ENCODE measurements around the gene PAPPA2. TPM values are rescaled to one million over a fixed set of nuclear protein-coding genes. Genes with fewer than 3 reads are reported as not detected.
A peak's percentile ranks its signal among the peaks of the same experiment; 100 is the strongest.

The PAPPA2 gene
- total and polyA plus RNA-seq, 12 donors = 0.06 to 1.3 (median 0.29) TPM

- TF ChIP-seq CTCF (IDR thresholded peaks at IDR 0.05) = no peak
- Histone ChIP-seq H3K9me3 (no peaks in the 10 kb centered on the region), H3K4me3 (no peak overlapping the region), H3K27me3 (peaks cover 0 to 5% (median 0%) of the 10 kb centered on the region in 7 donors), H3K4me1 (peaks cover 0 to 10% (median 0%) of the 10 kb centered on the region in 9 donors), H3K36me3 (no peaks in the 10 kb centered on the region), H3K27ac (no peak overlapping the region)
- WGBS, 2 donors = 70 to 73% methylated on average over 4 of the region's 4 CpGs
- intact Hi-C loops (cut with DNase I) = no loop called here
- ATAC-seq (peak in 7 of 8 donors; percentile 41 to 87 (median 76)), DNase-seq (peak in 1 of 2 donors; percentile 13)
These were observed 406.6 kb downstream of the PAPPA2 start for GRCh38 chr1:176869577-176869976.

GRCh38 chr1:176876966-176877515 lies 414.1 kb downstream of the PAPPA2 start:
- Histone ChIP-seq H3K4me3 (no peak overlapping the region), H3K9me3 (no peaks in the 10 kb centered on the region), H3K27ac (no peak overlapping the region), H3K4me1 (peaks cover 0 to 6% (median 0%) of the 10 kb centered on the region in 9 donors), H3K36me3 (no peaks in the 10 kb centered on the region), H3K27me3 (no peaks in the 10 kb centered on the region)
- 66 to 75% methylated on average over 4 of the region's 4 CpGs for WGBS, 2 donors
- intact Hi-C loops (cut with DNase I) = loop anchor here in 2 of 10 donors (5.0 to 10.0 kb wide), 2 partner anchors 185 to 502 kb away; no protein-coding TSS in a partner anchor
- ATAC-seq (no peak), DNase-seq (no peak)
- TF ChIP-seq CTCF (IDR thresholded peaks at IDR 0.05) = no peak

- intact Hi-C loops (cut with DNase I) = loop anchor here in 2 of 10 donors (5.0 to 10.0 kb wide), 2 partner anchors 185 to 503 kb away; no protein-coding TSS in a partner anchor
- Histone ChIP-seq H3K4me1 (peaks cover 0 to 6% (median 0%) of the 10 kb centered on the region in 9 donors), H3K4me3 (no peak overlapping the region), H3K27me3 (no peaks in the 10 kb centered on the region), H3K9me3 (no peaks in the 10 kb centered on the region), H3K36me3 (no peaks in the 10 kb centered on the region), H3K27ac (no peak overlapping the region)
- ATAC-seq = no peak
- TF ChIP-seq CTCF (IDR thresholded peaks at IDR 0.05) = no peak
- no peak for DNase-seq
- WGBS, 2 donors = 46 to 49% methylated on average over 3 of the region's 3 CpGs
These were observed 414.6 kb downstream of the PAPPA2 start for GRCh38 chr1:176877557-176877956.

- H3K27me3 ChIP-seq = no peaks in the 10 kb centered on the region
- H3K36me3 ChIP-seq = no peaks in the 10 kb centered on the region
- 83 to 84% methylated on average over 12 of the region's 12 CpGs for WGBS, 2 donors
- H3K9me3 ChIP-seq = no peaks in the 10 kb centered on the region
- peaks cover 0 to 6% (median 0%) of the 10 kb centered on the region in 9 donors for H3K4me1 ChIP-seq
- DNase-seq (no peak), ATAC-seq (peak in 2 of 8 donors; percentile 18 to 45)
- intact Hi-C loops (cut with DNase I) = loop anchor here in 2 of 10 donors (5.0 to 10.0 kb wide), 2 partner anchors 187 to 504 kb away; no protein-coding TSS in a partner anchor
- TF ChIP-seq CTCF (IDR thresholded peaks at IDR 0.05) = peak in 2 of 9 donors; percentile 9 to 28
- no peak overlapping the region for H3K27ac ChIP-seq
- no peak overlapping the region for H3K4me3 ChIP-seq
These were observed 416.0 kb downstream of the PAPPA2 start for GRCh38 chr1:176878750-176879536.
